ENCODE measurements around the gene SH2D3C.

The SH2D3C gene

GRCh38 chr9:127698985-127699670 lies 79.3 kb downstream of the SH2D3C start:
- Histone ChIP-seq H4K20me1 (ENCODE audit: control insufficient read depth, insufficient read depth, low read depth, low read length) (no peaks in the 10 kb centered on the region), H3K79me2 (ENCODE audit: control insufficient read depth, low read length) (no peaks in the 10 kb centered on the region), H3K27me3 (ENCODE audit: control insufficient read depth, low read length) (no peaks in the 10 kb centered on the region), H3F3A (ENCODE audit: control insufficient read depth, insufficient read depth) (no peaks in the 10 kb centered on the region), H3K4me1 (ENCODE audit: control insufficient read depth, low read length) (peaks cover 6% of the 10 kb centered on the region), H3K36me3 (ENCODE audit: control insufficient read depth, low read length) (no peaks in the 10 kb centered on the region), H3K9me2 (replicated peaks; ENCODE audit: control insufficient read depth, low read length) (no peaks in the 10 kb centered on the region), H3K27ac (ENCODE audit: low read depth, low read length) (no peak overlapping the region), H3K4me2 (ENCODE audit: low read length) (peak overlapping the region; percentile 65), H3K4me3 (ENCODE audit: low read length) (peak overlapping the region; percentile 67), H3K9me3 (ENCODE audit: control insufficient read depth, insufficient read depth, low read length) (no peaks in the 10 kb centered on the region)
- TF ChIP-seq CTCF (IDR thresholded peaks at IDR 0.05; ENCODE audit: low read depth, low read length, poor library complexity, severe bottlenecking): no peak
- no peak for TF ChIP-seq EZH2phosphoT487 (IDR thresholded peaks at IDR 0.05; ENCODE audit: borderline replicate concordance, low read length)

- Histone ChIP-seq H3F3A (ENCODE audit: control insufficient read depth, insufficient read depth) (no peaks in the 10 kb centered on the region), H4K20me1 (ENCODE audit: control insufficient read depth, insufficient read depth, low read depth, low read length) (no peaks in the 10 kb centered on the region), H3K79me2 (ENCODE audit: control insufficient read depth, low read length) (no peaks in the 10 kb centered on the region), H3K4me2 (ENCODE audit: low read length) (no peak overlapping the region), H3K9me2 (replicated peaks; ENCODE audit: control insufficient read depth, low read length) (no peaks in the 10 kb centered on the region), H3K27ac (ENCODE audit: low read depth, low read length) (no peak overlapping the region), H3K9me3 (ENCODE audit: control insufficient read depth, insufficient read depth, low read length) (no peaks in the 10 kb centered on the region), H3K4me1 (ENCODE audit: control insufficient read depth, low read length) (peaks cover 6% of the 10 kb centered on the region), H3K4me3 (ENCODE audit: low read length) (no peak overlapping the region), H3K27me3 (ENCODE audit: control insufficient read depth, low read length) (no peaks in the 10 kb centered on the region), H3K36me3 (ENCODE audit: control insufficient read depth, low read length) (no peaks in the 10 kb centered on the region)
- no peak for TF ChIP-seq CTCF (IDR thresholded peaks at IDR 0.05; ENCODE audit: low read depth, low read length, poor library complexity, severe bottlenecking)
- no peak for TF ChIP-seq EZH2phosphoT487 (IDR thresholded peaks at IDR 0.05; ENCODE audit: borderline replicate concordance, low read length)
Observed at GRCh38 chr9:127698386-127698785, 80.1 kb downstream of the SH2D3C start.

- Histone ChIP-seq H3K4me2 (ENCODE audit: low read length) (no peak overlapping the region), H3F3A (ENCODE audit: control insufficient read depth, insufficient read depth) (no peaks in the 10 kb centered on the region), H3K9me2 (replicated peaks; ENCODE audit: control insufficient read depth, low read length) (no peaks in the 10 kb centered on the region), H3K4me1 (ENCODE audit: control insufficient read depth, low read length) (peaks cover 6% of the 10 kb centered on the region), H3K4me3 (ENCODE audit: low read length) (no peak overlapping the region), H3K27me3 (ENCODE audit: control insufficient read depth, low read length) (no peaks in the 10 kb centered on the region), H3K9me3 (ENCODE audit: control insufficient read depth, insufficient read depth, low read length) (no peaks in the 10 kb centered on the region), H3K27ac (ENCODE audit: low read depth, low read length) (no peak overlapping the region), H3K36me3 (ENCODE audit: control insufficient read depth, low read length) (no peaks in the 10 kb centered on the region), H4K20me1 (ENCODE audit: control insufficient read depth, insufficient read depth, low read depth, low read length) (no peaks in the 10 kb centered on the region), H3K79me2 (ENCODE audit: control insufficient read depth, low read length) (no peaks in the 10 kb centered on the region)
- TF ChIP-seq CTCF (IDR thresholded peaks at IDR 0.05; ENCODE audit: low read depth, low read length, poor library complexity, severe bottlenecking) (no peak), EZH2phosphoT487 (IDR thresholded peaks at IDR 0.05; ENCODE audit: borderline replicate concordance, low read length) (no peak)
Observed at GRCh38 chr9:127697575-127697974, 80.9 kb downstream of the SH2D3C start.

Data from DOHH2 (cell line).